ENCODE results near the gene TEN1. TPM values are rescaled to one million over a fixed set of nuclear protein-coding genes. Genes with fewer than 3 reads are reported as not detected.

The TEN1 gene
- total and polyA plus RNA-seq, 9 of the 15 experiments (the other 6 are each of a cell fraction or from before 2014, with no cell fraction given), result 1.3 to 25.7 (median 10.1) TPM

DNA sequence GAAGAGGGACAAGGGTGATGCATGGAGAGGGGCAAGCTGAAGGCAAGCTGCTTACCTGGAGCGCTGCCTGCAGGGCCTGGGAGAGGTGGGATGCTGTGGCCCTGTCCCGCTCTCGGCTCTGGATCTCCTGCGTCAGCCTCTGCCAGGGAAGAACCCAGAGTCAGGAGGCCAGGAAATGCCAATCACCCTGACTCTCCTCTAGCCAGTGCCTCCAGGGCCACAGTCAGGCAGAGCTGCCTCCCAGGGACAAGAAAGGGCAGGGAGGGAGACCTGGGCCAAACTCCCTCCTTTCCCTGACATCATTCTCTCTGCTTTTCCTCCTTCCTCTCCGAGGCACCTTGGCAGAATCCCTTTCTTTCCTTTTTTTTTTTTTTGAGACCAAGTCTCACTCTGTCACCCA lies 32.9 kb downstream of the TEN1 start:
- H3K27ac ChIP-seq (ENCODE audit: extremely low read depth, low read depth, low read length), result no peak overlapping the region
- H3K9ac ChIP-seq (ENCODE audit: insufficient read depth in 1 of 2, low read depth in 2 of 2, low read length in 2 of 2), result no peak overlapping the region
- H3K9me1 ChIP-seq (ENCODE audit: control insufficient read depth, insufficient read depth, low read length), result no peaks in the 10 kb centered on the region
- POLR2A ChIA-PET, result interaction anchor here (0.7 to 1.4 kb wide), 2 partner anchors 86 to 114 kb away, joined by 4 to 7 read pairs; no protein-coding TSS in a partner anchor
- ATAC-seq (no peak), FAIRE-seq (no peak), DNase-seq (ENCODE audit: extremely low read depth in 1 of 4, low spot score in 3 of 4) (no peak)
- 0 out of 2 replicates have a peak, but pooled peaks cover 8% of the 10 kb centered on the region for H4K20me1 ChIP-seq (replicated peaks; ENCODE audit: control insufficient read depth, insufficient read depth, low read length)
- no peak overlapping the region for H3K4me2 ChIP-seq (ENCODE audit: insufficient read depth, low read length)
- peaks cover 0 to 55% of the 10 kb centered on the region in 2 experiments; a peak in 3 of 5 replicates for H3K4me1 ChIP-seq (replicated peaks in 1 of 2; ENCODE audit: control insufficient read depth in 2 of 2, insufficient read depth in 2 of 2, low read length in 2 of 2)
- intact Hi-C loops (cut with micrococcal nuclease), result loop anchor here (5.0 kb wide), 2 partner anchors 110 to 285 kb away; no protein-coding TSS in a partner anchor
- H3K79me2 ChIP-seq (ENCODE audit: control insufficient read depth, insufficient read depth, low read length), result no peaks in the 10 kb centered on the region
- no peak overlapping the region for H2AFZ ChIP-seq (ENCODE audit: low read depth, low read length)
- BruUV-seq (replicated peaks), result no TSS peak
- in situ Hi-C loops (cut with MboI), result no loop called here
- WGBS (ENCODE audit: insufficient coverage, low coverage, missing lambda C conversion rate), result 25% methylated on average over 4 of the region's 5 CpGs
- no peaks in the 10 kb centered on the region for H3K9me3 ChIP-seq (replicated peaks; ENCODE audit: control insufficient read depth, insufficient read depth, low read depth, low read length)
- TF ChIP-seq FOXK1 (CRISPR knock-in tag; IDR thresholded peaks at IDR 0.05; ENCODE audit: borderline replicate concordance) (no peak), ARNT (IDR thresholded peaks at IDR 0.05) (no peak), YBX1 (IDR thresholded peaks at IDR 0.05) (no peak), CTBP1 (IDR thresholded peaks at IDR 0.05; ENCODE audit: borderline replicate concordance) (no peak), POLR2B (IDR thresholded peaks at IDR 0.05; ENCODE audit: low read depth, partially characterized antibody) (no peak), HDAC1 (IDR thresholded peaks at IDR 0.05) (no peak), ID3 (CRISPR knock-in tag; IDR thresholded peaks at IDR 0.05) (no peak), ID3 (tag; IDR thresholded peaks at IDR 0.05) (no peak), ZNF717 (CRISPR knock-in tag; IDR thresholded peaks at IDR 0.05) (no peak), KLF6 (CRISPR knock-in tag; IDR thresholded peaks at IDR 0.05; ENCODE audit: borderline replicate concordance) (no peak), ZBTB26 (CRISPR knock-in tag; IDR thresholded peaks at IDR 0.05) (no peak), HDAC2 (IDR thresholded peaks at IDR 0.05) (no peak), NFIC (IDR thresholded peaks at IDR 0.05) (no peak), PKNOX1 (IDR thresholded peaks at IDR 0.05) (no peak), ILK (tag; IDR thresholded peaks at IDR 0.05; ENCODE audit: borderline replicate concordance, low read depth) (no peak)
- peaks cover 45 to 74% of the 10 kb centered on the region in 2 experiments for H3K27me3 ChIP-seq (ENCODE audit: control insufficient read depth in 2 of 2, insufficient read depth in 2 of 2, low read length in 2 of 2)
- no peaks in the 10 kb centered on the region for H3K36me3 ChIP-seq (ENCODE audit: control insufficient read depth, insufficient read depth, low read length)
- H3K4me3 ChIP-seq, result no peak overlapping the region
- CTCF ChIA-PET (ENCODE audit: low intra/inter-chr PET ratio), result interaction anchor here (0.6 kb wide), 1 partner anchor 19 kb away, joined by 4 read pairs; no protein-coding TSS in a partner anchor
